VCaP (cell line): ENCODE data around the gene SESN1.
A peak's percentile ranks its signal among the peaks of the same experiment; 100 is the strongest.

Experiments used
- H3K27ac ChIP-seq: fragments of 450-650 bp; 2 replicates; pipeline ENCODE4 v1.5.1; 2017
- CTCF ChIP-seq: fragments of 450-650 bp; conservative IDR thresholded peaks from 2 replicates; pipeline ENCODE4 v1.5.1; 2017; ENCODE audit warnings: mild to moderate bottlenecking, moderate library complexity

Gene SESN1

GRCh38 chr6:109079981-109080380 is 14.7 kb downstream of the SESN1 start:
- no peak for TF ChIP-seq CTCF
- no peak overlapping the region for H3K27ac ChIP-seq

GRCh38 chr6:109076377-109076776 is 18.3 kb downstream of the SESN1 start:
- peak overlapping the region; percentile 68 for H3K27ac ChIP-seq
- no peak for TF ChIP-seq CTCF

- no peak for TF ChIP-seq CTCF
- peak overlapping the region; percentile 68 for H3K27ac ChIP-seq
Measured at GRCh38 chr6:109075934-109076333, 18.7 kb downstream of the SESN1 start.

- no peak for TF ChIP-seq CTCF
Measured at GRCh38 chr6:109074133-109074415, 20.6 kb downstream of the SESN1 start.

GRCh38 chr6:109073344-109074132 is 21.1 kb downstream of the SESN1 start:
- peak; percentile 76 for TF ChIP-seq CTCF
- peak overlapping the region; percentile 57 for H3K27ac ChIP-seq

More at GRCh38 chr6:109074133-109074415, 20.6 kb downstream of the SESN1 start:
- no peak overlapping the region for H3K27ac ChIP-seq

GRCh38 chr6:109071125-109071917 is 23.3 kb downstream of the SESN1 start:
- no peak for TF ChIP-seq CTCF
- peak overlapping the region; percentile 57 for H3K27ac ChIP-seq

- no peak overlapping the region for H3K27ac ChIP-seq
- no peak for TF ChIP-seq CTCF
Measured at GRCh38 chr6:109069746-109070145, 24.9 kb downstream of the SESN1 start.
